ENCODE data around the gene COPZ1. TPM values are rescaled to one million over a fixed set of nuclear protein-coding genes. Genes with fewer than 3 reads are reported as not detected.

Gene COPZ1, protein sequence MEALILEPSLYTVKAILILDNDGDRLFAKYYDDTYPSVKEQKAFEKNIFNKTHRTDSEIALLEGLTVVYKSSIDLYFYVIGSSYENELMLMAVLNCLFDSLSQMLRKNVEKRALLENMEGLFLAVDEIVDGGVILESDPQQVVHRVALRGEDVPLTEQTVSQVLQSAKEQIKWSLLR
- total RNA-seq, result 148 and 160 TPM in 2 replicates
- long read RNA-seq, transcript COPZ1-201 (9 exons, 1,897 nt), result major isoform, 174 of 202 reads
- long read RNA-seq, partial matches to known transcripts, result 13 of 202 reads
- long read RNA-seq, other reads (novel, unspliced or antisense), result 7 of 202 reads

DNA sequence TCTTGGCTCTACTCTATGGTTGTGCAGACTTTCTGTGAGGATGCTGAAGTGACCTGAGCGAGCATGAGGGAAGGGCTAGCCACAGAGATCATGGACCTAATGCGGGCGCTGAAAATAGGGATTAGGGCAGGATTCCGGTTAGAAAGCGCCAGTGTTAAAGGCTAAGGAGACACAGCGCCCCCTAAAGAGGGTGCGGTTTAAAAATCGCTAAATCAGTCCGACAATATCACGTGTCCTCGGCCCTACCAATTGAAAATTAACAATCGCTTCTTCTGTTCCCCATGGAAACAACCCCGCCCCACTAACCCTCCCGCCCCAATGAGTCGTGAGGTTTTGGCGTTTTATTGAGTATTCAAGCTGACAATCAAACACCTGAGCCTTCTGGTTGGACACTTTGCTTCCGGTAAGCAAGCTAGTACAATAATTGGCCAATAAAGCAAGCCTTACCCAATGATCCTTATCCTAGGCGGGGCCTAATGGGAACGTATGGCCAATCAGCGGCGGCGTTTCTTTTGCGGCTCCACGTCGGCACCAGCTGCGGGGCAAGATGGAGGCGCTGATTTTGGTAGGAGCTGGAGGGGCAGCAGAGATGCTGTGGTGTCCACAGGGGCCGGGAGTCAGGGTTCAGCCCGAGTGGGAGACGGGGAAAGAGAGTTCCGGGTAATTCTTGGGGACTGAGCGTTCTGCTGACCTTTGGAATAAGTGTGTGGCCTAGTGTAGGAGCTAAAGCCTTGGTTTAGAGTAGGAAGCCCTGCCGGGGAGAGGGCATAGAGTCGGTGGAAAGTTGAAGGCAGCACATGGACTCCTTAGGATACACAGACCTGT lies at the start of gene COPZ1:
Gene COPZ1, plus strand, starts transcription at position 515 of the 825 bp plus-strand sequence. Its CDS starts 33 bp downstream, at position 548.
- Mint-ChIP-seq H3K4me3 (peak within 1 kb of the TSS; percentile 96), H3K36me3 (ENCODE audit: low read depth) (no peaks in the 10 kb centered on the region), H3K4me1 (peaks cover 42% of the 10 kb centered on the region), H3K9me3 (no peaks in the 10 kb centered on the region), H3K27ac (ENCODE audit: unreplicated experiment) (peak within 1 kb of the TSS; percentile 95), H3K27me3 (ENCODE audit: low read depth) (no peaks in the 10 kb centered on the region)
- peak; percentile 87 for DNase-seq (ENCODE audit: low read depth, low spot score)
- TF ChIP-seq, protein P1, sequence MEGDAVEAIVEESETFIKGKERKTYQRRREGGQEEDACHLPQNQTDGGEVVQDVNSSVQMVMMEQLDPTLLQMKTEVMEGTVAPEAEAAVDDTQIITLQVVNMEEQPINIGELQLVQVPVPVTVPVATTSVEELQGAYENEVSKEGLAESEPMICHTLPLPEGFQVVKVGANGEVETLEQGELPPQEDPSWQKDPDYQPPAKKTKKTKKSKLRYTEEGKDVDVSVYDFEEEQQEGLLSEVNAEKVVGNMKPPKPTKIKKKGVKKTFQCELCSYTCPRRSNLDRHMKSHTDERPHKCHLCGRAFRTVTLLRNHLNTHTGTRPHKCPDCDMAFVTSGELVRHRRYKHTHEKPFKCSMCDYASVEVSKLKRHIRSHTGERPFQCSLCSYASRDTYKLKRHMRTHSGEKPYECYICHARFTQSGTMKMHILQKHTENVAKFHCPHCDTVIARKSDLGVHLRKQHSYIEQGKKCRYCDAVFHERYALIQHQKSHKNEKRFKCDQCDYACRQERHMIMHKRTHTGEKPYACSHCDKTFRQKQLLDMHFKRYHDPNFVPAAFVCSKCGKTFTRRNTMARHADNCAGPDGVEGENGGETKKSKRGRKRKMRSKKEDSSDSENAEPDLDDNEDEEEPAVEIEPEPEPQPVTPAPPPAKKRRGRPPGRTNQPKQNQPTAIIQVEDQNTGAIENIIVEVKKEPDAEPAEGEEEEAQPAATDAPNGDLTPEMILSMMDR (conservative IDR thresholded peaks at IDR 0.05), result peak; percentile 81

DNA sequence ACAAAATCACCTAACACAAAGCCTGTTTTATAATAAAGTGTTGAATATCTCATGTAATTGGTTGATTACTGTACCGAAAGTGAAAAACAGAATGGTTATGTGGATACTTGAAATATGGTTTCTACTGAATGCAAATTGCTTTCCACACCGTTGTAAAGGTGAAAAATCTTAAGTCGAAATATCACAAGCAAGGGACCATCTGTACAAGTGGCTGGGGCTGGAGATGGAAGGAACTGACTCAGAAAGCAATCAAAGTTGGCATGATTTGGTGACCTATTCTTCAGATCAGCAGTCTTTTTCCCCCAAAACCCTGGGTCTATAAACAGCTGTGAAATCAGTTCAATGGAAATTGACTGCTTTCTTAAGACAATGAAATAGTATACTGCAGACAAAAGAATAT lies 48.6 kb upstream of the COPZ1 start:
- H3K4me1 Mint-ChIP-seq, result peaks cover 16% of the 10 kb centered on the region
- H3K4me3 Mint-ChIP-seq, result peak overlapping the region; percentile 75
- TF ChIP-seq, protein P1 (conservative IDR thresholded peaks at IDR 0.05), result no peak
- no peaks in the 10 kb centered on the region for H3K27me3 Mint-ChIP-seq (ENCODE audit: low read depth)
- DNase-seq (ENCODE audit: low read depth, low spot score), result no peak
- no peaks in the 10 kb centered on the region for H3K9me3 Mint-ChIP-seq
- peaks cover 8% of the 10 kb centered on the region for H3K36me3 Mint-ChIP-seq (ENCODE audit: low read depth)
- H3K27ac Mint-ChIP-seq (ENCODE audit: unreplicated experiment), result no peak overlapping the region

DNA sequence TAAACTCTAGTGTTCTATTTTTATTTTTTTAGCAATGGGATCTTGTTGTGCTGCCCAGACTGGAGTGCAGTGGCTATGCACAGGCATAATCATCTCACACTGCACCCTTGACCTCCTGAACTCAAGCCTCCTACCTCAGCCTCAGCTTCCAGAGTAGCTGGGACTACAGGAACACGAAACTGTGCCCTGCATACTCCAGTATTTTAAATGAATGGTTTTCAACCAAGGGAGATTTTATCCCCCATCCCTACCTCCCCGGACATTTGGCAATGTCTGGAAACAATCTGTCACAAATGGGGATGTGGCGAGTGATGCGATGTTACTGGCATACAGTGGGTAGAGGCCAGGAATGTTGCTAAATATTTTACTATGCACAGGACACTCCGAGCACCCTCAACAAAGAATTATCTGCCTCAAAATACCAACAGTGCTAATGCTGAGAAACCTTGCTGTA lies 47.1 kb upstream of the COPZ1 start:
- Mint-ChIP-seq H3K27ac (ENCODE audit: unreplicated experiment) (peak overlapping the region; percentile 29), H3K4me3 (no peak overlapping the region)

DNA sequence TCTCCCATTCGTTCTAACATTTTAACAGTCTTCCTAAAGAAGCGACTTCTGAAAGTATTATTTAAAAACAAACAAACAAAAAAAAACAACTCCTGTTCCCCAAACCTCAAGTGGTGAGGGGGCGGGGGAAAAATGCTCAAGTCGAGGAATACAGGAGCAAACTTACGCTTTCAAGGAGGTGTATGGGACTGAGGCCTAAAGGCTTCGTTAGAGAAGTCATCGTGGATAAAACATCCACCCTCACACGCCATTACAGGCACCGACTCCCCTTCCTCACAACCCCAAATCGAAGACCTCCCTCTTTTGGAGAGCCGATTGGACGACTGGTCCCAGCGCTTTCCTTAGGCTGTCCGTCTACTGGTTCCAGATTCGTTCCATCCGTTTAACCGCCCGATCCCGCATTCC lies 45.7 kb upstream of the COPZ1 start:
- Mint-ChIP-seq H3K4me3 (no peak overlapping the region), H3K4me1 (peaks cover 36% of the 10 kb centered on the region), H3K27me3 (ENCODE audit: low read depth) (peaks cover 10% of the 10 kb centered on the region), H3K9me3 (no peaks in the 10 kb centered on the region), H3K27ac (ENCODE audit: unreplicated experiment) (no peak overlapping the region), H3K36me3 (ENCODE audit: low read depth) (peaks cover 9% of the 10 kb centered on the region)
- DNase-seq (ENCODE audit: low read depth, low spot score), result no peak
- TF ChIP-seq, protein P1 (conservative IDR thresholded peaks at IDR 0.05), result no peak

More for the DNA sequence above, 47.1 kb upstream of the COPZ1 start:
- Mint-ChIP-seq H3K36me3 (ENCODE audit: low read depth) (peaks cover 8% of the 10 kb centered on the region), H3K4me1 (peaks cover 24% of the 10 kb centered on the region), H3K9me3 (no peaks in the 10 kb centered on the region), H3K27me3 (ENCODE audit: low read depth) (peaks cover 4% of the 10 kb centered on the region)
- no peak for DNase-seq (ENCODE audit: low read depth, low spot score)
- TF ChIP-seq, protein P1 (conservative IDR thresholded peaks at IDR 0.05), result no peak

DNA sequence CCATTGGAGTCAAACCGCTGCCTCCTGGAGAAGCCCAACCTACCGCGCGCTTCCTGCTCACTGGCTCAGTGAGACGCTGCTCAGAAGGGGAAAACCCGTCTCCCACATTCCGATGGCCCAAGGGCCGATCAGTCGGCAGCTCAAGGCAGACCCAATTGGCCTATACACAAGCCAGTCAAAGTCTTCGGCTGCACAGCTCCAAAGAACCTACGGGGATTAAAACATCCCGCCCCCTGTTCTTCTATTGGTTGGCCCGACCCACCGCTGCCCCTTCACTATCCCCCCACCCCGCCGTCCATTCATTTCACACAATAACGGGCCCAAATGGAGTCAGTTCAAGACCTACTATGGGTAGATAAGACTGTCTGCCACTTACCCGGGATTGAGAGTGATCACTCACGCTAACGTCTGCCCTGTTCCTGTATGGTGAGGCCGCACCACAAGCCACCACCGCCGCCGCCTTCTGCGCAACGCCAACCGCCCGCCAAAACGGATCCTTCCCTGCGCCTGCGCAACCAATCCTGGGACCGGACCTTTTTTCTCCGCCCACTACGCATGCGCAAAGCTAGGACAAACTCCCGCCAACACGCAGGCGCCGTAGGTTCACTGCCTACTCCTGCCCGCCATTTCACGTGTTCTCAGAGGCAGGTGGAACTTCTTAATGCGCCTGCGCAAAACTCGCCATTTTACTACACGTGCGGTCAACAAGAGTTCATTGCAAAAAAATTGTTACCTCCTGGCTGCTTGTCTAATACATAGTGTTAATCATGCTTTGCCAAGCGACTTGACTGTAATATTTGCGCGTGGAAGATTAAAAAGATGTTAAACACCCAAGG lies 45.1 kb upstream of the COPZ1 start, which contains the start of gene CBX5:
Gene CBX5, minus strand, starts transcription at position 491 of the 836 bp plus-strand sequence. CDS start 22,472 bp downstream, outside the sequence.
- H3K27me3 Mint-ChIP-seq (ENCODE audit: low read depth), result peaks cover 10% of the 10 kb centered on the region
- DNase-seq (ENCODE audit: low read depth, low spot score), result peak; percentile 99
- H3K9me3 Mint-ChIP-seq, result no peaks in the 10 kb centered on the region
- peaks cover 39% of the 10 kb centered on the region for H3K4me1 Mint-ChIP-seq
- no peak within 1 kb of the TSS for H3K27ac Mint-ChIP-seq (ENCODE audit: unreplicated experiment)
- no peak within 1 kb of the TSS for H3K4me3 Mint-ChIP-seq
- TF ChIP-seq, protein P1 (conservative IDR thresholded peaks at IDR 0.05), result no peak
- peaks cover 9% of the 10 kb centered on the region for H3K36me3 Mint-ChIP-seq (ENCODE audit: low read depth)
